ENCODE measurements around the gene ZNF346.

The ZNF346 gene

DNA sequence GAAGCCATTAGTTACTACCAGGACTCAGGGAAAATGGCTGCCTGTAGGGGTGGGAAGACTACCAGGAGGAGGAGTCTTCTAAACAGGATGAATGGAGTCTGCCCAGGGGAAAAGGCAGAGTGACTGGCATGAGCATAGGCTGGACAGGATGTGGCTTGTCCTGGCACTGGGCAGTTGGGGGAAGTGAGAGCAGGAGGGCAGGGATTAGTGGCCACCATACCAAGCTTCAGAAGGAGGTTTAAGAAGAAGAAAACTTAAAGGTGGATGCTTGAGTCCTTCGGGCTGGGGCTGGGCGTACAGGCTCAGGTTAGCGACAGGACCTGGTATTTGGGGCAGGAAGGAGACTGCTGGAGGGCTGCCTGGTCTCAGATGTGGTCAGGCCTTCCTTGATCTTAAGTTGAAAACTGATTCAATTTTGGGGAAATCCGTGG, 106.1 kb downstream of the ZNF346 start:
- H3K9me3 ChIP-seq (ENCODE audit: control insufficient read depth in 2 of 2, low read length in 2 of 2) = no peaks in the 10 kb centered on the region
- no peak overlapping the region for H3K27ac ChIP-seq (ENCODE audit: low read depth in 2 of 2, low read length in 2 of 2)
- H3K4me1 ChIP-seq (ENCODE audit: control insufficient read depth in 2 of 2, insufficient read depth in 2 of 2, low read length in 2 of 2) = peaks cover 0 to 3% of the 10 kb centered on the region in 2 donors
- no peaks in the 10 kb centered on the region for H3K27me3 ChIP-seq (ENCODE audit: control insufficient read depth in 2 of 2, insufficient read depth in 2 of 2, low read length in 2 of 2)
- no peak overlapping the region for H3K4me3 ChIP-seq (ENCODE audit: low read length in 2 of 2)
- H3K36me3 ChIP-seq (ENCODE audit: control insufficient read depth in 2 of 2, insufficient read depth in 2 of 2, low read length in 2 of 2) = no peaks in the 10 kb centered on the region
- no peak overlapping the region for H3K9ac ChIP-seq (ENCODE audit: low read depth in 1 of 2, low read length in 2 of 2)

GRCh38 chr5:177130211-177131018, 107.9 kb downstream of the ZNF346 start:
- Histone ChIP-seq H3K9me3 (ENCODE audit: control insufficient read depth in 2 of 2, low read length in 2 of 2) (no peaks in the 10 kb centered on the region), H3K36me3 (ENCODE audit: control insufficient read depth in 2 of 2, insufficient read depth in 2 of 2, low read length in 2 of 2) (peaks cover 0 to under 1% of the 10 kb centered on the region in 2 donors), H3K27ac (ENCODE audit: low read depth in 2 of 2, low read length in 2 of 2) (no peak overlapping the region), H3K4me3 (ENCODE audit: low read length in 2 of 2) (no peak overlapping the region), H3K4me1 (ENCODE audit: control insufficient read depth in 2 of 2, insufficient read depth in 2 of 2, low read length in 2 of 2) (peaks cover 7 to 11% of the 10 kb centered on the region in 2 donors), H3K9ac (ENCODE audit: low read depth in 1 of 2, low read length in 2 of 2) (no peak overlapping the region), H3K27me3 (ENCODE audit: control insufficient read depth in 2 of 2, insufficient read depth in 2 of 2, low read length in 2 of 2) (no peaks in the 10 kb centered on the region)
